ENCODE data around the gene ICOS. TPM values are rescaled to one million over a fixed set of nuclear protein-coding genes. Genes with fewer than 3 reads are reported as not detected.

ICOS gene
- total and polyA plus RNA-seq, 4 donors: 0.02 to 0.17 (median 0.09) TPM; not detected in 1

DNA sequence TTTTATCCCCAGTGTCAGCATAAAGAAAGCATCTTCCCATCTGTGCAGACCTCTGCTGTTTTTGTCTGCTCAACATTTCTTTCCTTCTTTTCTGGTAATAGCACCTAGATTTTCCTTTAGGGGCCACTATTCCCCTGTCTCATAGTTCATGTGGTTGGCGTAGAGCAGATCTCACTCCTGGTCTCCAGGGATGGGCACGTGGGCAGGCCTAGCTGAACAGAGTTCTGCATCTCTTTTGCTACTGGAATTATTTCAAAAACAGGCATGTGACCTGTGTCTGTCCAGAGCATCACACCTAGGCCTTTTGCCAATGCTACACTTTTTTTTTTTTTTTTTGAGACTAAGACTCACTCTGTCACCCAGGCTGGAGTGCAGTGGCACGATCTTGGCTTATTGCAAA is 17.7 kb upstream of the ICOS start:
- H3K27ac ChIP-seq (ENCODE audit: low read depth in 1 of 2, low read length in 2 of 2): no peak overlapping the region
- WGBS: 91% methylated on average over 3 of the region's 3 CpGs
- H3K36me3 ChIP-seq (ENCODE audit: control insufficient read depth in 4 of 4, insufficient read depth in 3 of 4, low read depth in 1 of 4, low read length in 3 of 4): no peaks in the 10 kb centered on the region
- H3K4me3 ChIP-seq (ENCODE audit: low read depth in 1 of 3, low read length in 3 of 3): no peak overlapping the region
- H3K4me1 ChIP-seq (ENCODE audit: control insufficient read depth in 4 of 4, insufficient read depth in 4 of 4, low read length in 3 of 4): no peaks in the 10 kb centered on the region
- no peak overlapping the region for H3K9ac ChIP-seq (ENCODE audit: low read depth in 1 of 2, low read length in 2 of 2)
- no peak for DNase-seq (ENCODE audit: low spot score)
- H3K9me3 ChIP-seq (ENCODE audit: control insufficient read depth in 4 of 4, low read length in 3 of 4): no peaks in the 10 kb centered on the region
- no peaks in the 10 kb centered on the region for H3K27me3 ChIP-seq (ENCODE audit: control insufficient read depth in 4 of 4, insufficient read depth in 4 of 4, low read length in 3 of 4)
- no peak for TF ChIP-seq RAD21 (IDR thresholded peaks at IDR 0.05)
- TF ChIP-seq JUND (IDR thresholded peaks at IDR 0.05): no peak
- no peak for TF ChIP-seq FOXA2 (IDR thresholded peaks at IDR 0.05)
- no peak for TF ChIP-seq EGR1 (IDR thresholded peaks at IDR 0.05; ENCODE audit: low read depth in 2 of 2)
- TF ChIP-seq NR2F2 (IDR thresholded peaks at IDR 0.05): no peak
- no peak for TF ChIP-seq ATF3 (IDR thresholded peaks at IDR 0.05)
- TF ChIP-seq TAF1 (conservative IDR thresholded peaks at IDR 0.05): no peak
- TF ChIP-seq, protein P1, sequence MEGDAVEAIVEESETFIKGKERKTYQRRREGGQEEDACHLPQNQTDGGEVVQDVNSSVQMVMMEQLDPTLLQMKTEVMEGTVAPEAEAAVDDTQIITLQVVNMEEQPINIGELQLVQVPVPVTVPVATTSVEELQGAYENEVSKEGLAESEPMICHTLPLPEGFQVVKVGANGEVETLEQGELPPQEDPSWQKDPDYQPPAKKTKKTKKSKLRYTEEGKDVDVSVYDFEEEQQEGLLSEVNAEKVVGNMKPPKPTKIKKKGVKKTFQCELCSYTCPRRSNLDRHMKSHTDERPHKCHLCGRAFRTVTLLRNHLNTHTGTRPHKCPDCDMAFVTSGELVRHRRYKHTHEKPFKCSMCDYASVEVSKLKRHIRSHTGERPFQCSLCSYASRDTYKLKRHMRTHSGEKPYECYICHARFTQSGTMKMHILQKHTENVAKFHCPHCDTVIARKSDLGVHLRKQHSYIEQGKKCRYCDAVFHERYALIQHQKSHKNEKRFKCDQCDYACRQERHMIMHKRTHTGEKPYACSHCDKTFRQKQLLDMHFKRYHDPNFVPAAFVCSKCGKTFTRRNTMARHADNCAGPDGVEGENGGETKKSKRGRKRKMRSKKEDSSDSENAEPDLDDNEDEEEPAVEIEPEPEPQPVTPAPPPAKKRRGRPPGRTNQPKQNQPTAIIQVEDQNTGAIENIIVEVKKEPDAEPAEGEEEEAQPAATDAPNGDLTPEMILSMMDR (IDR thresholded peaks at IDR 0.05; ENCODE audit: low read depth, low read length, missing input control): no peak

GRCh38 chr2:203925512-203926158 is 10.9 kb upstream of the ICOS start:
- WGBS: 81% methylated on average over 3 of the region's 3 CpGs
- Histone ChIP-seq H3K9me3 (ENCODE audit: control insufficient read depth in 4 of 4, low read length in 3 of 4) (no peaks in the 10 kb centered on the region), H3K36me3 (ENCODE audit: control insufficient read depth in 4 of 4, insufficient read depth in 3 of 4, low read depth in 1 of 4, low read length in 3 of 4) (no peaks in the 10 kb centered on the region), H3K4me3 (ENCODE audit: low read depth in 1 of 3, low read length in 3 of 3) (no peak overlapping the region), H3K4me1 (ENCODE audit: control insufficient read depth in 4 of 4, insufficient read depth in 4 of 4, low read length in 3 of 4) (no peaks in the 10 kb centered on the region), H3K27me3 (ENCODE audit: control insufficient read depth in 4 of 4, insufficient read depth in 4 of 4, low read length in 3 of 4) (peaks cover 0 to 4% (median 0%) of the 10 kb centered on the region in 4 donors), H3K9ac (ENCODE audit: low read depth in 1 of 2, low read length in 2 of 2) (no peak overlapping the region), H3K27ac (ENCODE audit: low read depth in 1 of 2, low read length in 2 of 2) (no peak overlapping the region)
- TF ChIP-seq, protein P1 (IDR thresholded peaks at IDR 0.05; ENCODE audit: low read depth, low read length, missing input control): no peak
- no peak for TF ChIP-seq NR2F2 (IDR thresholded peaks at IDR 0.05)
- TF ChIP-seq GABPA (IDR thresholded peaks at IDR 0.05 in 1 of 2, conservative IDR thresholded peaks at IDR 0.05 in 1 of 2): no peak
- TF ChIP-seq, protein P2, sequence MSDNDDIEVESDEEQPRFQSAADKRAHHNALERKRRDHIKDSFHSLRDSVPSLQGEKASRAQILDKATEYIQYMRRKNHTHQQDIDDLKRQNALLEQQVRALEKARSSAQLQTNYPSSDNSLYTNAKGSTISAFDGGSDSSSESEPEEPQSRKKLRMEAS (IDR thresholded peaks at IDR 0.05): no peak
- no peak for TF ChIP-seq HNF4A (conservative IDR thresholded peaks at IDR 0.05)
- no peak for TF ChIP-seq RAD21 (IDR thresholded peaks at IDR 0.05)
- no peak for TF ChIP-seq SP1 (IDR thresholded peaks at IDR 0.05)
- TF ChIP-seq JUND (IDR thresholded peaks at IDR 0.05): no peak
- TF ChIP-seq, protein P3, sequence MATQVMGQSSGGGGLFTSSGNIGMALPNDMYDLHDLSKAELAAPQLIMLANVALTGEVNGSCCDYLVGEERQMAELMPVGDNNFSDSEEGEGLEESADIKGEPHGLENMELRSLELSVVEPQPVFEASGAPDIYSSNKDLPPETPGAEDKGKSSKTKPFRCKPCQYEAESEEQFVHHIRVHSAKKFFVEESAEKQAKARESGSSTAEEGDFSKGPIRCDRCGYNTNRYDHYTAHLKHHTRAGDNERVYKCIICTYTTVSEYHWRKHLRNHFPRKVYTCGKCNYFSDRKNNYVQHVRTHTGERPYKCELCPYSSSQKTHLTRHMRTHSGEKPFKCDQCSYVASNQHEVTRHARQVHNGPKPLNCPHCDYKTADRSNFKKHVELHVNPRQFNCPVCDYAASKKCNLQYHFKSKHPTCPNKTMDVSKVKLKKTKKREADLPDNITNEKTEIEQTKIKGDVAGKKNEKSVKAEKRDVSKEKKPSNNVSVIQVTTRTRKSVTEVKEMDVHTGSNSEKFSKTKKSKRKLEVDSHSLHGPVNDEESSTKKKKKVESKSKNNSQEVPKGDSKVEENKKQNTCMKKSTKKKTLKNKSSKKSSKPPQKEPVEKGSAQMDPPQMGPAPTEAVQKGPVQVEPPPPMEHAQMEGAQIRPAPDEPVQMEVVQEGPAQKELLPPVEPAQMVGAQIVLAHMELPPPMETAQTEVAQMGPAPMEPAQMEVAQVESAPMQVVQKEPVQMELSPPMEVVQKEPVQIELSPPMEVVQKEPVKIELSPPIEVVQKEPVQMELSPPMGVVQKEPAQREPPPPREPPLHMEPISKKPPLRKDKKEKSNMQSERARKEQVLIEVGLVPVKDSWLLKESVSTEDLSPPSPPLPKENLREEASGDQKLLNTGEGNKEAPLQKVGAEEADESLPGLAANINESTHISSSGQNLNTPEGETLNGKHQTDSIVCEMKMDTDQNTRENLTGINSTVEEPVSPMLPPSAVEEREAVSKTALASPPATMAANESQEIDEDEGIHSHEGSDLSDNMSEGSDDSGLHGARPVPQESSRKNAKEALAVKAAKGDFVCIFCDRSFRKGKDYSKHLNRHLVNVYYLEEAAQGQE (IDR thresholded peaks at IDR 0.05): no peak
- TF ChIP-seq TAF1 (conservative IDR thresholded peaks at IDR 0.05): no peak
- no peak for TF ChIP-seq YY1 (IDR thresholded peaks at IDR 0.05)
- no peak for DNase-seq (ENCODE audit: low spot score)

Measured in liver (tissue), 9 donors.